ENCODE results near the gene KCNH8.

The KCNH8 gene

GRCh38 chr3:19559724-19560442 is 411.6 kb downstream of the KCNH8 start:
- H3K4me2 ChIP-seq: peak overlapping the region; percentile 5 to 94 (median 60); a peak in 21 of 22 replicates
- peak overlapping the region in 2 of 10 experiments; percentile 35 to 42; a peak in 2 of 20 replicates for H3K4me3 ChIP-seq
- H3K9me3 ChIP-seq (replicated peaks in 1 of 11): peaks cover 5 to 31% (median 13%) of the 10 kb centered on the region in 11 experiments; a peak in 18 of 22 replicates
- no peak for TF ChIP-seq Cebpa-rat (IDR thresholded peaks at IDR 0.05)
- peak overlapping the region in 1 of 11 experiments; percentile 26; a peak in 1 of 22 replicates for H3K9ac ChIP-seq
- H3K4me1 ChIP-seq: peaks cover 12 to 36% (median 23%) of the 10 kb centered on the region in 10 experiments
- peak overlapping the region in 3 of 11 experiments; percentile 8 to 20 (median 12); a peak in 2 of 22 replicates for H3K27ac ChIP-seq
- H4K20me1 ChIP-seq: no peaks in the 10 kb centered on the region
- no peaks in the 10 kb centered on the region for H3K27me3 ChIP-seq
- no peaks in the 10 kb centered on the region for H3K36me3 ChIP-seq

DNA sequence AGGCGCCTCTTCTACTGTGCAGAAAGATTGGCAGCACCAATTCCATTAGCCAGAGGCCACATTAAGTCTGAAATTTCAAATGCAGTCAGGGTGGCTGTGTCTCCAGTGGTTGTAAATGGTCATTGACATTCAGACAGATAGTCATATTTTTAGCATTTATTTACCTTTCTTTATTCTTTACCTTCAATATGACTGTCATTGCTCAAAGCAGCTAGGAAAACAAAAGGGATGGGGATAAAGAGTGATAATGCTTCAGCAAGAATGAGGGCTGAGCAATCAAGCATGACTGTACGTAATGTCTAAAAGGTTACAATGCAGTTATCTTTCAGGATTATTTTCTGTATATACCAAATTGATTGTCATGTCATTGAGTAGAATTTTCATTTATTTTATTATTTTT is 425.3 kb downstream of the KCNH8 start:
- Histone ChIP-seq H4K20me1 (no peaks in the 10 kb centered on the region), H3K4me3 (no peak overlapping the region), H3K4me1 (no peaks in the 10 kb centered on the region), H3K27me3 (no peaks in the 10 kb centered on the region), H3K9me3 (replicated peaks in 1 of 11) (peaks cover 0 to 12% (median under 1%) of the 10 kb centered on the region in 11 experiments; a peak in 7 of 22 replicates), H3K9ac (no peak overlapping the region), H3K4me2 (no peak overlapping the region), H3K36me3 (no peaks in the 10 kb centered on the region), H3K27ac (no peak overlapping the region)
- no peak for TF ChIP-seq Cebpa-rat (IDR thresholded peaks at IDR 0.05)

- H3K27ac ChIP-seq: no peak overlapping the region
- H3K9me3 ChIP-seq (replicated peaks in 1 of 11): peaks cover 0 to 11% (median 0%) of the 10 kb centered on the region in 11 experiments; a peak in 7 of 22 replicates
- no peaks in the 10 kb centered on the region for H3K4me1 ChIP-seq
- no peaks in the 10 kb centered on the region for H3K27me3 ChIP-seq
- H3K4me2 ChIP-seq: no peak overlapping the region
- no peaks in the 10 kb centered on the region for H3K36me3 ChIP-seq
- H3K9ac ChIP-seq: no peak overlapping the region
- no peak overlapping the region for H3K4me3 ChIP-seq
- no peak for TF ChIP-seq Cebpa-rat (IDR thresholded peaks at IDR 0.05)
- H4K20me1 ChIP-seq: no peaks in the 10 kb centered on the region
Measured at GRCh38 chr3:19574268-19574667, 426.0 kb downstream of the KCNH8 start.

DNA sequence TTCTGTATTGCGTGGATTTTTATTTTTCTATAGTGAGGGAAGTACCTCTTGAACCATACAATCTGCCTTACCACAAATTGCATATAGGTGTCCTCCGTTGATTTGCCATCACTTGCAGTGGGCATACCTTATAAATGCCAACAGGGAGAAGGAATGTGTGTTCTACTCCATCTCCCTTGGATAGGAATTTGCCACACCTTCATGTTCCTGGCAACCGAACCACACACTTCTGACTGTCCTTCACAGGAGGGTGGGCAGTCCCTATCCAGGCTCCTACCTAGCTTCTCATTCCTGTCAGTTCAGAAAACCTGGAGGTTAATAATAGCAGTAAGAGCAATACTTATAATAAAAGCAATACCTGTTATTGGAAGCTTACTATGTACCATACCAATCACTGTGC is 428.0 kb downstream of the KCNH8 start:
- Histone ChIP-seq H3K9ac (no peak overlapping the region), H4K20me1 (no peaks in the 10 kb centered on the region), H3K4me3 (no peak overlapping the region), H3K36me3 (no peaks in the 10 kb centered on the region), H3K27ac (no peak overlapping the region), H3K4me1 (no peaks in the 10 kb centered on the region), H3K9me3 (replicated peaks in 1 of 11) (peaks cover 0 to 11% (median 0%) of the 10 kb centered on the region in 11 experiments; a peak in 7 of 22 replicates), H3K4me2 (no peak overlapping the region), H3K27me3 (no peaks in the 10 kb centered on the region)
- no peak for TF ChIP-seq Cebpa-rat (IDR thresholded peaks at IDR 0.05)
